ENCODE results near the gene CDR2L.
"Not testable (repeated sequence)": the region's sequence is repeated elsewhere in the genome, so short reads cannot be mapped to it uniquely, and the experiment has no call there.

CDR2L gene

GRCh38 chr17:75012346-75013091 is 25.1 kb downstream of the CDR2L start, which contains the start of gene MRPL58:
MRPL58 (plus strand) TSS chr17:75012670; CDS start chr17:75012687, 17 bp downstream.
- peak; percentile 63 to 69 (median 67) for DNase-seq

GRCh38 chr17:75013092-75013559 is 25.7 kb downstream of the CDR2L start:
- no peak for DNase-seq

GRCh38 chr17:75019146-75019545 is 31.7 kb downstream of the CDR2L start:
- no peak for DNase-seq

GRCh38 chr17:75019710-75020109 is 32.3 kb downstream of the CDR2L start:
- no peak for DNase-seq

- DNase-seq = no peak
Observed at GRCh38 chr17:75020331-75021110, 33.1 kb downstream of the CDR2L start.

GRCh38 chr17:75024686-75025397 is 37.4 kb downstream of the CDR2L start:
- DNase-seq = no peak

GRCh38 chr17:75025398-75025734 is 37.9 kb downstream of the CDR2L start:
- DNase-seq = not testable (repeated sequence)

- DNase-seq = not testable (repeated sequence)
Observed at GRCh38 chr17:75026650-75027049, 39.2 kb downstream of the CDR2L start.

- no peak for DNase-seq
Observed at GRCh38 chr17:75030161-75030560, 42.7 kb downstream of the CDR2L start.

- DNase-seq = peak in 3 of 4 experiments; percentile 8 to 30 (median 26)
Observed at GRCh38 chr17:75031972-75032719, 44.7 kb downstream of the CDR2L start.

GRCh38 chr17:75032720-75033280 is 45.4 kb downstream of the CDR2L start:
- DNase-seq = no peak

GRCh38 chr17:75033346-75034235 is 46.2 kb downstream of the CDR2L start:
- DNase-seq = peak; percentile 56 to 93 (median 74)

- DNase-seq = peak; percentile 43 to 94 (median 76)
Observed at GRCh38 chr17:75034236-75034908, 46.9 kb downstream of the CDR2L start.

GRCh38 chr17:75036643-75037268 is 49.3 kb downstream of the CDR2L start:
- peak in 3 of 4 experiments; percentile 12 to 74 (median 64) for DNase-seq

- no peak for DNase-seq
Observed at GRCh38 chr17:75039238-75039637, 51.8 kb downstream of the CDR2L start.

GRCh38 chr17:75041656-75042280 is 54.3 kb downstream of the CDR2L start:
- no peak for DNase-seq

GRCh38 chr17:75043789-75044188 is 56.4 kb downstream of the CDR2L start:
- DNase-seq = not testable (repeated sequence)

GRCh38 chr17:75044716-75045115 is 57.3 kb downstream of the CDR2L start:
- no peak for DNase-seq

- DNase-seq = not testable (repeated sequence)
Observed at GRCh38 chr17:75045946-75046406, 58.5 kb downstream of the CDR2L start.
